Fibroblast of mammary gland (primary cell): ENCODE measurements around the gene RAB3IL1.
A peak's percentile ranks its signal among the peaks of the same experiment; 100 is the strongest.

Experiments used
- DNase-seq: peaks from one replicate; pipeline ENCODE4 v3.0.0-alpha.2; 2010; ENCODE audit warnings: low read depth
- H3K4me3 ChIP-seq: 2 replicates; pipeline ENCODE4 v1.5.1; 2011; ENCODE audit warnings: low read depth, mild to moderate bottlenecking, low read length, moderate library complexity; ENCODE audit not compliant: control insufficient read depth
- TF ChIP-seq, protein P1 (sequence below): conservative IDR thresholded peaks from 2 replicates; pipeline ENCODE4 v1.5.1; 2011; ENCODE audit warnings: low read depth, low read length, inconsistent platforms; ENCODE audit not compliant: control insufficient read depth, insufficient read depth

The RAB3IL1 gene

DNA sequence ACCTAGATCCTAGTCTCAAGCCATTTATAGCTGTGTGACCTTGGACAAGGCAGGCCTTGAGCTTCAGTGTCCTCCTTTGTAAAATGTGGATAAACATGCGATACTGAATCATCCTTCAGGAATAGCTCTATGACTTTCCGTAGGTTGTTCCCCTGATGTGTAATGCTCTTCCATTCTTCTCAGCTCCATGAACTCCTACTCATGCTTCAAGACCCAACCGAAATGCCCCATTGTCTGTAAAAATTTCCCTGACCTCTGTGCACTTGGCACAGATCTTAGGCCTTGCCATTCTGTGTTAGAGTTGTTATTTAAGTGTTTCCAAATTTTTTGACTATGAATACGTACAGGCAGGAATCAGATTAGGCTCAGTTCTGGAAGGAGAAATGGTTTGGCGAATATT lies 29.5 kb upstream of the RAB3IL1 start:
- DNase-seq: no peak
- TF ChIP-seq, protein P1, sequence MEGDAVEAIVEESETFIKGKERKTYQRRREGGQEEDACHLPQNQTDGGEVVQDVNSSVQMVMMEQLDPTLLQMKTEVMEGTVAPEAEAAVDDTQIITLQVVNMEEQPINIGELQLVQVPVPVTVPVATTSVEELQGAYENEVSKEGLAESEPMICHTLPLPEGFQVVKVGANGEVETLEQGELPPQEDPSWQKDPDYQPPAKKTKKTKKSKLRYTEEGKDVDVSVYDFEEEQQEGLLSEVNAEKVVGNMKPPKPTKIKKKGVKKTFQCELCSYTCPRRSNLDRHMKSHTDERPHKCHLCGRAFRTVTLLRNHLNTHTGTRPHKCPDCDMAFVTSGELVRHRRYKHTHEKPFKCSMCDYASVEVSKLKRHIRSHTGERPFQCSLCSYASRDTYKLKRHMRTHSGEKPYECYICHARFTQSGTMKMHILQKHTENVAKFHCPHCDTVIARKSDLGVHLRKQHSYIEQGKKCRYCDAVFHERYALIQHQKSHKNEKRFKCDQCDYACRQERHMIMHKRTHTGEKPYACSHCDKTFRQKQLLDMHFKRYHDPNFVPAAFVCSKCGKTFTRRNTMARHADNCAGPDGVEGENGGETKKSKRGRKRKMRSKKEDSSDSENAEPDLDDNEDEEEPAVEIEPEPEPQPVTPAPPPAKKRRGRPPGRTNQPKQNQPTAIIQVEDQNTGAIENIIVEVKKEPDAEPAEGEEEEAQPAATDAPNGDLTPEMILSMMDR: no peak
- no peak overlapping the region for H3K4me3 ChIP-seq

DNA sequence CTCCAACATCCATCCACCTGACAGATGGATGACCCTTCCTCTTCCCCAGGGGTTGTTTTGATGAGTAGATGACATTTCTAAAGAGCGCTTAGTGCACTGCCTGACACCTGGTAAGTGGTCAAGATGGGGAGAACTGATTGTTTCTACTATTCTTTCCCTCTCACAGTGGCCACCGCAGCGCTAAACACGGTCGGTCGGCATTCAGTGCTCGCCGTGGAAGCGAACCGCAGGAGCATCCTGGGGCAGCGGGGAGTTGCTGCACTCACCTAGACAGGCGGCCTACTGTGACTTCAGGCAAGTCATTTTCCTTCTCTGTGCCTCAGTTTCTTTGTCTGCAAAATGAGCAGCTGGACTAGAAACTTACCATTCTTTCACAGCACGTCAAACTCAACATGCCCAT lies 27.8 kb upstream of the RAB3IL1 start:
- no peak overlapping the region for H3K4me3 ChIP-seq
- TF ChIP-seq, protein P1: no peak
- DNase-seq: no peak

DNA sequence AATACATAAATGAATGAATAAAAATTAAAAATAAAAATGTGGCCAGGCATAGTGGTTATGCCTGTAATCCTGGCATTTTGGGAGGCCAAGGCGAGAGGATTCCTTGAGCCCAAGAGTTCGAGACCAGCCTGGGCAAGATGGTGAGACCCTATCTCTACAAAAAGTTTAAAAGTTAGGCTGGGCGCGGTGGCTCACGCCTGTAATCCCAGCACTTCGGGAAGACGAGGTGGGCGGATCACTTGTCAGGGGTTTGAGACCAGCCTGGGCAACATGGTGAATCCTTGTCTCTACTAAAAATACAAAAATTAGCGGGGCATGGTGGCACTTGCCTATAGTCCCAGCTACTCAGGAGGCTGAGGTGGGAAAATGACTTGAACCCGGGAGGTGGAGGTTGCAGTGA lies 23.1 kb upstream of the RAB3IL1 start:
- no peak for DNase-seq
- TF ChIP-seq, protein P1: no peak
- H3K4me3 ChIP-seq: no peak overlapping the region

DNA sequence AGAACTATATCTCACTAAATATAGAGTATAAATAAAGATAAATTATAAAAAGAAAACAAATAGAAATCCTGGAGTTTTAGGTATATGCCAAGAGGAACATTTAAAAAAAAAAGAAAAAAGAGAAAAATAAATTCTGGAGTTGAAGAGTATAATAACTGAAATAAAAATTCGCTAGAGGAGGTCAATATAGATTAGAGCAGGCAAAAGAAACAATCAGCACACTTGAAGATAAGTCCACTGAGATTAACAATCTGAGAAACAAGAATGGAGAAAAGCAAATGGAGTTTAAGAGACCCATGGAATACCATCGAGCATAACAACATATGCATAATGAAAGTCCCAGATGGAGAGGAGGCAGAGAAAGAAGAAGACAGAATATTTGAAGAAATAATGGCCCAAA lies 18.5 kb upstream of the RAB3IL1 start:
- H3K4me3 ChIP-seq: no peak overlapping the region
- DNase-seq: no peak
- TF ChIP-seq, protein P1: no peak

DNA sequence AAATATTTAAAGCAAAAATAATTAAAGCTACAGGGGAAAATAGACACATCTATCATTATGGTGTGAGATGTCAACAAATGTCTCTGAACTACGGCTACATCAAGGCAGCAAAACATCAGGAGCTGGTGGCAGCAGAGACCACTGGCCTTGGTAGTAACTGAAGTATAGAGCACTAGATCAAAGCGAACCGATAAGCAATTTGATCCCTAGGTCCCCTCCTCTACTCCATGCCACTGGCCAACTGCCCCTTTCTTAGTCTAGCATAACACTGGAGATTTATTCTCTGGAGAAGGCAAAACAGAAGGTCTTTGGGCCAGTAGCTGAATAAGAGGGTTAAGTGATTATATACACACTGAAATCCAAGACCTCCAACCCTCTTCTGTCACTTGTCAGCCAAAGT lies 13.6 kb upstream of the RAB3IL1 start:
- no peak overlapping the region for H3K4me3 ChIP-seq
- TF ChIP-seq, protein P1: no peak
- DNase-seq: no peak

DNA sequence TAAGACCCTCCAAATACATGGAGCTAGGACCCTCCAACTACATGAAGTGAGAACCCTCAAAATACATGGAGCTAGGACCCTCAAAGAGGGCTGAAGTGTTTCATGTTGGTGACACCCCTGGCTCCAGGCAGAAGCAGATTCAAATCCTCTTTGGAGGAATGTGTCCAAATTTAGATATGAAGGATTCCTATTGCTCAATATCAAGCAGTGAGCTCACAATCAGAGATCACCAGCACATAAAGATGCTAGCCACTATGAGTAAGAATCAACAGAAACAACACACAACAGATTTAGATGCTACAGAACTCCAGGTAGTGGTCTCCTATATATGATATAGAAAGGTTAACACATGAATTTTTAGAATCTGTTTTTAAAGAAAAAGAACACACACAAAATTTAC lies 11.2 kb upstream of the RAB3IL1 start:
- no peak overlapping the region for H3K4me3 ChIP-seq
- peak; percentile 55 for DNase-seq

DNA sequence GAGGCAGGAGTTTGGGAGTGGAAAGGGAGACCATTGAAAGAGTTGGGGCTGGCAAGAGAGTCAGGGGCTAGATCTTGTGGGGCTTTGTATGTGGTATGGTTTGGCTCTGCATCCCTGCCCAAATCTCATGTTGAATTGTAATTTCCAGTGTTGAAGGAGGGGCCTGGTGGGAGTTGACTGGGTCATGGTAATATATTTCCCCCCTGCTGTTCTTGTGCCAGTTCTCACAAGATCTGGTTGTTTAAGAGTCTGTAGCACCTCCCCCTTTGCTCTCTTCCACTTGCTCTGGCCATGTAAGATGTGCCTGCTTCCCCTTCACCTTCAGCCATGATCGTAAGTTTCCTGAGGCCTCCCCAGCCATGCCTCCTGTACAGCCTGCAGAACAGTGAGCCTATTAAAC lies 10.1 kb upstream of the RAB3IL1 start:
- TF ChIP-seq, protein P1: no peak
- no peak overlapping the region for H3K4me3 ChIP-seq
- peak; percentile 53 for DNase-seq

More for the DNA sequence above, 11.2 kb upstream of the RAB3IL1 start:
- TF ChIP-seq, protein P1: no peak
